GM12875 (cell line): ENCODE data around the gene ZNF506.

Experiments
- H3K4me3 ChIP-seq: one replicate; pipeline ENCODE4 v1.5.1; 2011; ENCODE audit warnings: low read depth, low read length, control low read depth
- TF ChIP-seq, protein P1 (sequence below): IDR thresholded peaks from 2 replicates; pipeline ENCODE4 v1.5.1; 2011; ENCODE audit warnings: low read depth, mild to moderate bottlenecking, control low read depth, inconsistent platforms, low read length, moderate library complexity, borderline replicate concordance; ENCODE audit not compliant: insufficient read depth

ZNF506 gene

DNA sequence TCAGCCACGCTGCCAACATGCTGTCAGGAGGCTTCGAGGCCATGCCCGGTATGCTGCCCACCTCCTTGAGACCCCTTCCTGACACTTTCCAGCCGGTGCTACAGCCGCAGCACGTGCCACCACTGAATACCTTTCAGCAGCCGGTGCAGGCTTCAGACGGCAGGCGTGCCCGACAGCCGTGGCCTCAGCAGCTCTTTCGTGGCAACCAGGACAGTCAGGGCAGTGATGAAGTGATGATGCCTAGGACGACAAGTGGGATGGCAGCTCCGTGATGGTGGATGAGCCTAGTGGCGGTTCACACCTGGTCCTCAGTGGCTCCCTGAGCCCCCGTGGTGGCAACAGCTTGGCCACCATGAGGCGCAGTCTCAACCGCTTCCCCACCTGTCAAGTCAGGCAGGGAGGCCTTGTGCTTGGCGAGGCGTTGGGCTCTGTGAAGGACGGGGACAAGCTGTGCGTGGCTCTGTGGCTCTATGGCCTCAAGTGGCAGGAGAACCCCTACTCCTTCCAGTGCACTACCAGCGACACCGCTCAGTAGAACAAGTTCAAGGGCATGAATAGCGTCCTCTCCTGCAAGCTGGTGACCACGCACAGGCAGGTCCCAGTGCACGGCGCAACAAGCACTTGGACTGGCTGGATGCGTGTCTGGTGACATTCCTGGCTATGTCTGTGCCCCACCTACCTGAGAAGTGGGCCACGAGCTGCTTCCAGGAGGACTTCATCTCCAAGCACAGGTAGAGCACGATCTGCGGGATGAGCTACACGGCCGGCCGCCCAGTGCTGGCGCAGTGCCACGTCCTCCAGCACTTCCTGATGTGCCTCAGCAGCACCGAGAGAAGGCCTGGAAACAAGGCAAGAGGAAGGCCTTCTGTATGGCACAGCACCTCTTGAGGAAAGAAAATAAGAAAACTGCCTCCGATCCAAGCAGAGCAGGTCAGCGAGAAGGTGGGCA is 70.4 kb downstream of the ZNF506 start:
- no peak overlapping the region for H3K4me3 ChIP-seq
- TF ChIP-seq, protein P1, sequence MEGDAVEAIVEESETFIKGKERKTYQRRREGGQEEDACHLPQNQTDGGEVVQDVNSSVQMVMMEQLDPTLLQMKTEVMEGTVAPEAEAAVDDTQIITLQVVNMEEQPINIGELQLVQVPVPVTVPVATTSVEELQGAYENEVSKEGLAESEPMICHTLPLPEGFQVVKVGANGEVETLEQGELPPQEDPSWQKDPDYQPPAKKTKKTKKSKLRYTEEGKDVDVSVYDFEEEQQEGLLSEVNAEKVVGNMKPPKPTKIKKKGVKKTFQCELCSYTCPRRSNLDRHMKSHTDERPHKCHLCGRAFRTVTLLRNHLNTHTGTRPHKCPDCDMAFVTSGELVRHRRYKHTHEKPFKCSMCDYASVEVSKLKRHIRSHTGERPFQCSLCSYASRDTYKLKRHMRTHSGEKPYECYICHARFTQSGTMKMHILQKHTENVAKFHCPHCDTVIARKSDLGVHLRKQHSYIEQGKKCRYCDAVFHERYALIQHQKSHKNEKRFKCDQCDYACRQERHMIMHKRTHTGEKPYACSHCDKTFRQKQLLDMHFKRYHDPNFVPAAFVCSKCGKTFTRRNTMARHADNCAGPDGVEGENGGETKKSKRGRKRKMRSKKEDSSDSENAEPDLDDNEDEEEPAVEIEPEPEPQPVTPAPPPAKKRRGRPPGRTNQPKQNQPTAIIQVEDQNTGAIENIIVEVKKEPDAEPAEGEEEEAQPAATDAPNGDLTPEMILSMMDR = no peak

GRCh38 chr19:19749908-19750841 is 71.4 kb downstream of the ZNF506 start:
- H3K4me3 ChIP-seq = no peak overlapping the region
- TF ChIP-seq, protein P1 = no peak

DNA sequence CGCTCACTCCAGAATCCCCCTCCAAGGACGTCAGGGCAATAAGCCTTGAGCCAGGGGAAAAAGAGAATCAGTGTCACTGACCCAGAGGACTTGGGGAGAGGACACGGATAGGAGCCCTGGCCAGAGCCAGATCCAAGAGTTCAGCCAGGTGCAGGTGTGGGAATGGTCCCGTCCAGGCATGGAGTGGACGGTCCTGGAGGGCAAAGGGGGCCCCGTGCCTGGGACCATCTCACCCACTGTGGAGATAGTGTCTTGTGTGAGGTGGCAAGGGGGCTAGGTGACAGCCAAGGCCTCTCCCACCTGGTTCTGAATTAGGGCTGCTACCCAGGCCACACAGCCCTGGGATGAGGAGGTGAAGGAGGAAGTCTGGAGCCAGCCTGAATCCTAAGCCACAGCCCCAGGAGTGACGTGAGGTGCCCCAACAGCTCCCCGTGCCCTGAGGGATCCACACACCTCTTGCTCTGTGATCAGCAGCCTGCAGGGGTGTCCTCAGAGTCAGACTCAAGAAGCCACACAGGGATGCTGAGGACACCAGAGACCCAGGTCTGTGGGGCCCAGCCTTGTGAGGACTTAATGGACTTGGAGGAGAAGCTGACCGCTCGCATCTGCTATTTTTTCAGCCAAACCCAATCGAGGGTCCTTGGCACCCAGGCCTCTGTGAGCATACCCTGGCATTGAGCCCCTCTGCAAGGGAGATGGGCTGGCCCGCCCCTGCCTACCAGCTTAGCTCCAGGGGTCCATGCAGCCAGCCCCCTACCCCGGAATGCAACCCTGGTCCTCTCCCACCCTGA is 72.2 kb downstream of the ZNF506 start:
- TF ChIP-seq, protein P1 = no peak
- no peak overlapping the region for H3K4me3 ChIP-seq

GRCh38 chr19:19748249-19748938 is 73.2 kb downstream of the ZNF506 start:
- TF ChIP-seq, protein P1 = no peak
- no peak overlapping the region for H3K4me3 ChIP-seq

DNA sequence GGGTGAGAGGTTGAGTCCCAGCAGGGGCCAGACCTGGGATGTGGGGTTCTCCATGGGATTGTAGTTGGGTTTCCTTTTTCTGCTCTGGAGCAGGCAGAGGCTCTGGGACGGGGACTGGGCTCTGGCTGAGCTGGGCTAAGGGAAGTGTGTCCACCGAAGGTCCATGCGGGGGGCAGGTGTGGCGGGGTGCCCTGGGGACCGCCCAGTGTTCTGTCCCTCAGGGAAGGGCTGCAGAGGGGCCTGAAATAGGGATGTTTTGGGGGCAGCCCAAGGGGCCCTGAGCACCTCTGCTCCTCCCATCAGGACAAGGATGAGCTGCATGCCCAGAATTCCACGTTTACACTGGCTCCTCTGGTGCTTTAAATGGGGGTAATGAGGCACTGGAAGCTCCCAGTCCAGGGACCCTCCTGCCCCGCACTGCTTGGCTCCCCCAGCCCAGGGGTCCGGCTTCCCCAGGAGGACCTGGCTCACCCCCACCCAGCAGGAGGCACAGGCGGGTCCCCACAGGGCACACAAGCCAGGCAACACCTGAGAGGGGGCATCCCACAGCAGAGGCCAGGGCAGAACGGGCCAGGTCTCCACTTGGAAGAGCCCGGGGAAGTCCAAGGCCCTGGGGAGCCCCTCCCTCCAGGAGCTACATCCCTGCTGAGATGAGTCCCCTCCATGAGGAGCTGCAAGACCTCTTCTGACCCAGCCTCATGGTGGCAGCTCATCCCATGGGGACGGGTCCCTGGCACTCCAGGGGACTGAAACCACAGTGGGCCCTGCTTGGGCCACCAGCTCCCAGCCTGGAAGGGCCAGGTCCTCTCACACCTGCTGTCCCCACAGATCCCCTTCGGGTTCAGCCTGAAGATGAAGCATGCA is 74.0 kb downstream of the ZNF506 start:
- no peak overlapping the region for H3K4me3 ChIP-seq
- TF ChIP-seq, protein P1 = no peak
